Activated CD4-positive, alpha-beta T cell treated with anti-CD3 and anti-CD28 coated beads, Interleukin-2, amount 10 ng/mL, durations not matched to agents 7 days and 5 days (primary cell): ENCODE measurements around the gene PCYT2. TPM values are rescaled to one million over a fixed set of nuclear protein-coding genes. Genes with fewer than 3 reads are reported as not detected.

ENCODE experiments used
- CTCF ChIA-PET: fragments of 350-600 bp; sonication (Branson Sonifier 250); formaldehyde crosslinking; loops from one replicate; lab custom pipeline; 2021; ENCODE audit warnings: antibody characterized with exemption; lab: Charles Lee
- POLR2A ChIA-PET: fragments of 350-600 bp; sonication (Branson Sonifier 250); formaldehyde crosslinking; loops from one replicate; lab custom pipeline; 2021; ENCODE audit warnings: antibody characterized with exemption; lab: Charles Lee
- DNase-seq: peaks from one replicate; pipeline ENCODE4 v3.0.0-alpha.2; 2020
- H3K27ac Mint-ChIP-seq: one replicate; pipeline ENCODE4 v1.8.0; 2021; ENCODE audit warnings: mild to moderate bottlenecking, moderate library complexity, mixed read lengths
- H3K27me3 Mint-ChIP-seq: one replicate; pipeline ENCODE4 v1.8.0; 2021; ENCODE audit warnings: mixed read lengths
- H3K36me3 Mint-ChIP-seq: one replicate; pipeline ENCODE4 v1.8.0; 2021; ENCODE audit warnings: low read depth, mixed read lengths
- H3K4me1 Mint-ChIP-seq: one replicate; pipeline ENCODE4 v1.8.0; 2021; ENCODE audit warnings: mixed read lengths
- H3K4me3 Mint-ChIP-seq: one replicate; pipeline ENCODE4 v1.8.0; 2021; ENCODE audit warnings: mild to moderate bottlenecking, moderate library complexity, mixed read lengths
- H3K9me3 Mint-ChIP-seq: one replicate; pipeline ENCODE4 v1.8.0; 2021; ENCODE audit warnings: mixed read lengths
- total RNA-seq, 2 experiments: library from RNA; stranded (reverse); gene quantifications; one replicate each; pipeline ENCODE4 v1.2.3, GENCODE V29; 2021

The PCYT2 gene
- total RNA-seq = 10 to 100 TPM; 37.6 to 39.0 TPM

DNA sequence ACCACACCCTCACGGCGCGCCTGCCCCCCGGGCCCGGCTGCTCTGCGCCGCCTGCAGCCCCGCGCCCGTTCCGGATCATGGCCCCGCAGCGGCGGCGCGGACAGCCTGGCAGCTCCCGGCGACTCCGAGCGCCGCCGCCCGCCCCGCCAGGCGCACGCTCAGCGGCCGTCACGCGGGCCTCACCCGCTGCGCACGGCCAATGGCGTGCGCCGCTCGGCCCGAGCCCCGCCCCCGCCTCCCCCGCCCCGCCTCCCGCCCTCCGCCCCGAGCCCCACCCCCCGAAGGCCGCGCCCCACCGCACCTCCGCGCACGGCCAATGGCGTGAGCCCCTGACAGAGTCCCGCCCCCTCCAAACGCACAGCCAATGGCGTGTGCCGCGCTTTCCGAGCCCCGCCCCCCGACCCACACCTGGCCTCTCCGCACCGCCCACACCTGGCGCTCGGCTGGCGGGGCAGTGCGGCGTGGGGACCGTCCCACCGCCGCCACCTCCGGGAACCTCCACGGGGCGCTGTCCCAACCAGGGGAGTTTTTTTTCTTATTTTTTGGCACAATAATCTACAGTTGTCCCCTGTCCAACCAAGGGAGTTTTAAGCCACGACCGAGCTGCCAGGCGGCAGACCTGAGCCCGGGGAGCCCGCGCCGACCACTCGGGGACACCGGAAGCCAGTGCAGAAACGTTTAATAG lies at the start of gene PCYT2:
Gene PCYT2, minus strand, starts transcription at position 123 of the 685 bp plus-strand sequence. Its CDS starts 44 bp downstream, at position 79.
- peak; percentile 93 for DNase-seq
- H3K27ac Mint-ChIP-seq = peak within 1 kb of the TSS; percentile 81
- peaks cover 21% of the 10 kb centered on the region for H3K36me3 Mint-ChIP-seq
- H3K27me3 Mint-ChIP-seq = no peaks in the 10 kb centered on the region
- H3K4me3 Mint-ChIP-seq = peak within 1 kb of the TSS; percentile 88
- POLR2A ChIA-PET = no interaction called here
- H3K4me1 Mint-ChIP-seq = peaks cover 23% of the 10 kb centered on the region
- CTCF ChIA-PET = interaction anchor here (1.3 to 3.7 kb wide), 2 partner anchors 15 to 71 kb away, joined by 5 to 15 read pairs; partner anchors contain the start of gene MAFG
- H3K9me3 Mint-ChIP-seq = no peaks in the 10 kb centered on the region

DNA sequence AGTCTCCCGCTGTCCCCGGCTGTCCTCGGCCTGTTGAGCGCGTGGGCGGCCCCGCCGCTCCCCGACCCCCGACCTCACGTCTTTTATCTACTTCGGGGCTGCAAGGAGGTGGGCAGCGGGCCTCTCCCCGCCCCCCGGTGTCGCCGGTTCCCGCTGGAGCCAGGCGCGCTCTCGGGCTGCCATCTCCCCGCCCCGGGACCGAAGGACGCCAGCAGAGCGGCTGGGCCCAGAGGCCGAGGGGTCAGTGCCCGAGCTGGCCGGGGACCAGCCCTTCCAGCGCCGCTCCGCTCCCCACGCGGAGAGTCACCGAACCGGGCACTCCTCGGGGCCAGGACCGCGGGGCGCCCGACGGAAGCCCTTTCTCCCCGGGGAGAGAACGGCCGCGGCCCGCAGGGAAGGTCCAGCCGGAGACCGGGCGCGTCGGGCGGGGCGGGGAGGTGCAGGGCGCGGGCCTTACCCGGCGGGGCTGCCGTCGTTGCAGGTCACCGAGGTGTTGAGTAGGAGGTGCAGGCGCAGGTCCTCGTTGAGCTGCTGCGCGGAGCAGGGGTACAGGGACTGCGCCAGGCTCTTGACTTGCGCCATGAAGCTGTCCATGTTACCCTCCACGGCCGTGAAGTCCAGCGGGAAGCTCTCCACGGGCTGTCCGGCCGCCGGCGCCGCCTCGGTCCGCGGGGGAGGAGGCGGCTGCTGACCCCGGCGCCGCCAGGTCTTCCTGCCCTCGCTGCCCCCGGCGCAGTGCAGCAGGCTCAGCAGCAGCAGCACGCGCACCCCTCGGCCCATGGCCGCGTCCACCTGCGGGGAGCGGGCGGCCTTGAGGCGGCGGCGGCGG lies 49.1 kb upstream of the PCYT2 start:
- CTCF ChIA-PET = interaction anchor here (0.6 to 2.5 kb wide), 43 partner anchors 8 to 667 kb away, joined by 3 to 66 read pairs (median 5); partner anchors contain the start of genes CENPX, DCXR, GPS1 and LRRC45
- no peak overlapping the region for H3K4me3 Mint-ChIP-seq
- POLR2A ChIA-PET = no interaction called here
- DNase-seq = no peak
- peaks cover 43% of the 10 kb centered on the region for H3K27me3 Mint-ChIP-seq
- peaks cover 4% of the 10 kb centered on the region for H3K4me1 Mint-ChIP-seq
- H3K36me3 Mint-ChIP-seq = no peaks in the 10 kb centered on the region
- H3K27ac Mint-ChIP-seq = no peak overlapping the region
- no peaks in the 10 kb centered on the region for H3K9me3 Mint-ChIP-seq

DNA sequence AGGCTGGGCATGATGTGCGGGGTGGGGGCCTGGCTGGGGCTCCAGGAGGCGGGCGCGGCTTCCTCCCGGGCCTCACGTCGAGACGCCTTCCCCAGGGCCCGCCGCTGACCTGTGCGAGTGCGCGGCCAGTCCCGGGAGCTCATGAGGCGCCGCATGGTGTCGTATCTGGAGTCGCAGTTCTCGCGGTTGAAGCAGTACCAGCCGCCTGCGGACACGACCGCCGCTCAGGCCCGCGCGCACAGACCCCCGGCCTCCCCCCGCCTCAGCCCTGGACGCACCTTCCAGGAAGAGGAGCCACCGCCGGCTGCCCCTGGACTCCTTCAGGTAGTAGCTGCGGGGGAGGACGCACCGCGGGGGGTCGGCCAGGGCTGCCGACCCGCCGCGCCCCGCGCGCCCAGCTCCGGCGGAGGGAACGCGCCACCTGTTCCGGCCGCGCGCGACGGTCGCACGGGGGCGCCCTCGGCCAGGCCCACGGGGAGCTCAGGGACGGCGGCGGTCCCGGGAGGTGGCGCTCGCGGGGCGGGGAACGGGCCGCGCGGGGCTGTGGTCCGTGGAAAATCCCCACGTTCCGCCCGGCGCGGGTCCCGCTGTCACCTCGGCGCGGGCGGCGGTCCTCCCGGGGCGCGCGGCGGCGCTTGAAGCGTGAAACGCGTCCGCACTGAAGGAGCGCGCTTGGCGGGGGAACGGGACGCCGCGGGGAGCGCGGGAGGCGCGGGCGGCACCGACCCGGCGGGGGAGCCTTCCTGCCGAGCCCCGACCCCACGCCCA lies 48.3 kb upstream of the PCYT2 start:
- ChIA-PET CTCF (interaction anchor here (0.5 to 2.5 kb wide), 54 partner anchors 9 to 666 kb away, joined by 3 to 66 read pairs (median 4); partner anchors contain the start of genes CENPX, DCXR, GPS1 and LRRC45), POLR2A (interaction anchor here (0.6 kb wide), 1 partner anchor 63 kb away, joined by 3 read pairs; the partner anchor contains the start of genes CENPX and LRRC45)
- Mint-ChIP-seq H3K9me3 (no peaks in the 10 kb centered on the region), H3K4me1 (peaks cover 4% of the 10 kb centered on the region), H3K27ac (no peak overlapping the region), H3K27me3 (peaks cover 36% of the 10 kb centered on the region), H3K4me3 (no peak overlapping the region), H3K36me3 (no peaks in the 10 kb centered on the region)
- peak; percentile 78 for DNase-seq

DNA sequence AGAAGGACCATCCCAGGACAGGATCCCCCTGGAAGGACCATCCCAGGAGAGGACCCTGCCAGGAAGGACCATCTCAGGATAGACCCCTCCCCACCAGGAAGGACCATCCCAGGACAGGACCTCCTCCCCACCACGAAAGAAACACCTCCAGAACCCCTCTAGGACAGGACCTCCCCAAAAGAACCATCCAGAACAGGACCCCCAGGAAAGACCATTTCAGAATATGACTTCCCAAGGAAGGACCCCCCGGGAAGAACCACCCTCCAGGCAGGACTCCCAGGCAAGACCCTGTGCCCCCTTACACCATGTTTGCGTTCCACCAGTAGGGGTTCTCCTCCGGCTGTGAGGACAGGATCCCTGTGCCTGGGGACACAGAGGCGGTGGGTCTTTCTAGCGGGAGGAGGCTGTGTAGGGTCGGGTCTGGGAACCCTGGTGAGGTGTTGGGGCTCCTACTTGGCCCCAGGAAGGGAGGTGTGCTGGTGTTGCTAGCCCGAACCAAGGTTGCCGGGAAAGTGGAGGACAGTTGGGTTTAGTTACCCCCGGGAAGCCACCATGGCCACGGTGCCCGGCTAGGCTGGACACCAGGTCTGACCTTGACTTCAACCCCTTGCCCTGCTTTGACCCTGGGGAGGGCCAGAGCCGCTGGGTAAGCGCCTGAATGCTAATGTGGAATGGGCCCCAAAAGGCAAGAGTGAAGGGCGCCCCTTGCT lies 47.6 kb upstream of the PCYT2 start:
- ChIA-PET POLR2A (interaction anchor here (0.6 kb wide), 1 partner anchor 64 kb away, joined by 3 read pairs; the partner anchor contains the start of genes CENPX and LRRC45), CTCF (interaction anchor here (0.5 to 2.5 kb wide), 48 partner anchors 9 to 666 kb away, joined by 3 to 66 read pairs (median 4); partner anchors contain the start of genes CENPX, DCXR, GPS1 and LRRC45)
- peaks cover 29% of the 10 kb centered on the region for H3K27me3 Mint-ChIP-seq
- H3K4me1 Mint-ChIP-seq = peaks cover 4% of the 10 kb centered on the region
- no peak overlapping the region for H3K27ac Mint-ChIP-seq
- peak overlapping the region; percentile 41 for H3K4me3 Mint-ChIP-seq
- no peak for DNase-seq
- H3K9me3 Mint-ChIP-seq = no peaks in the 10 kb centered on the region
- H3K36me3 Mint-ChIP-seq = no peaks in the 10 kb centered on the region

DNA sequence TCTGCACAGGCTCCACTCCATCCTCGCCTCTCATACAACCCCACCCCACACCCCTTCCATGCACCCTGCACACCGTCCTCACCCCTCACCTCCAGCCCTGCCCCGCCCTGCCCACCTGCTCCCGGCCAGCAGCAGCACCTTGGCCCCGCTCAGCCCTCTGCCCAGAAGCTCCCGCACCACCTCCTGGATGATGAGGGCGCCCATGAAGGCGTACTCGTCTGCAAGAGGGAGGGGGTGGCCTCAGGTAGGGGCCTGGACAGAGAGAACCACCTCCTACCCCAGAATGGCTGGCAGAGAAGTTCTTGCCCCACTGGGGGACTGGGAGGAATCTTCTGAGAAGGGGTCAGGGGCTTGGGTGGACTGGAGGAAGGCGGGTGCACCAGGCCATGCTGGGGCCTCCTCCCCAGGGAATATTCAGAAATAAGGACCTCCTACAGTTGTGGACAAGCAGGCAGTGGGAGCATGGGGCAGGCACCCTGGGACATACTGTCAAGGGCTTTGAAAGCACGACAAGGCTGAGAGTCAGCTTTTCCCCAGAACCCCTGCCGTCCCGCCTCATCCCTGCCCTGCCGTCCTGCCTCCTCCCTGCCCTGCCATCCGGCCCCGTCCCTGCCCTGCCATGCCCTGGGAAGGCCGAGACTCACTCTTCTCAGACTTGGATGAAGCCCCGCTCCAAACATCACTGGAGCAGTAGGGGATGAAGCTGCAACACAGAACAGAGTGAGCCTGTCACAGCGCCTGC lies 46.7 kb upstream of the PCYT2 start:
- no peaks in the 10 kb centered on the region for H3K9me3 Mint-ChIP-seq
- H3K27ac Mint-ChIP-seq = no peak overlapping the region
- DNase-seq = no peak
- peaks cover 20% of the 10 kb centered on the region for H3K27me3 Mint-ChIP-seq
- POLR2A ChIA-PET = no interaction called here
- peak overlapping the region; percentile 27 for H3K4me3 Mint-ChIP-seq
- peaks cover 4% of the 10 kb centered on the region for H3K4me1 Mint-ChIP-seq
- H3K36me3 Mint-ChIP-seq = no peaks in the 10 kb centered on the region
- CTCF ChIA-PET = no interaction called here

DNA sequence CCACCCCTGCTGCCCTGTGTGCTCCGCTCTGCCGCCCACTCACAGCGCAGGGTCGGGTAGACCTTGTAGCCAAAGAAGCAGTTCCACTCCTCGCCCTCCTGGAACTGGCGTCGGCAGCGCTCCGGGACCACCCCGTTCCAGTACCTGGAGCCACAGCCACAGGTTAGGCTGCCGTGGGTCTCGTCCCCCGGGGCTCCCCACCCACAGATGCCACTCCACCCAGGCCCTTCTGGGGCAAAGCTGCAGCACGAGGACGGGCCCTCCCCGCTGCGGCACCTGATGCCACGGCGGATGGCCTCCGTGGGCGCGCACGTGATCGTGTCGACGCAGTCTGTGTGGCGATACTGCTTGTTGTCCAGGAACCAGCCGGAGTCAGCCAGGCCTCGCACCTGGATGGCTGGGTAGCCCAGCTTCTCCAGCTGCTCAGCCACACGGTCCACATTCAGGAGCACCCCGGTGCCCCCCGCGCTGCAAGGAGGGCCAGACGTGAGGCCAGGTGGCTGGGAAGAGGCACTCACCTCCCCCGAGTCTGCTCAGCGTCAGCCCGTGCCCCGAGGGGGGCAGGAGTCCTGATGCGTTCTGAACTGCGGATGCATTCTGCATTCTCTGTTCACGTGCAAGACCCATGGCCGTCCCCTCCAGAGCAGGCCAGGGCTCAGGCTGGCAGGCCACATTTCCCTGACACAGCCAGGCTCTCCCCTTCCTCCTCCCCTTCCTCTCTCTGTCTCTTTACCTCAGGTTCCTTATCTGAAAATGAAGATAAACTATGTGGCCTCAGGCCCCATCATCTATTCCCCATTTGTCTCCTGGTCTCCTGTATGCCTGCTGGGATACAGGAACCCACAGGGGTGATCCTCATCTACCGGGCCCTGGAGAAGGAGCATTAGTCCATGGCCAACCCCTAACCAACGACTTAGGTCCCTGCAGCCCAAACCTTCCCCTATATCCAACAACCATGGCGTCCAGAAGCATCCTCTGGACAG lies 45.7 kb upstream of the PCYT2 start:
- H3K36me3 Mint-ChIP-seq = no peaks in the 10 kb centered on the region
- H3K9me3 Mint-ChIP-seq = no peaks in the 10 kb centered on the region
- H3K4me3 Mint-ChIP-seq = no peak overlapping the region
- ChIA-PET POLR2A (no interaction called here), CTCF (no interaction called here)
- H3K4me1 Mint-ChIP-seq = peaks cover 6% of the 10 kb centered on the region
- DNase-seq = no peak
- H3K27me3 Mint-ChIP-seq = peaks cover 14% of the 10 kb centered on the region
- no peak overlapping the region for H3K27ac Mint-ChIP-seq

DNA sequence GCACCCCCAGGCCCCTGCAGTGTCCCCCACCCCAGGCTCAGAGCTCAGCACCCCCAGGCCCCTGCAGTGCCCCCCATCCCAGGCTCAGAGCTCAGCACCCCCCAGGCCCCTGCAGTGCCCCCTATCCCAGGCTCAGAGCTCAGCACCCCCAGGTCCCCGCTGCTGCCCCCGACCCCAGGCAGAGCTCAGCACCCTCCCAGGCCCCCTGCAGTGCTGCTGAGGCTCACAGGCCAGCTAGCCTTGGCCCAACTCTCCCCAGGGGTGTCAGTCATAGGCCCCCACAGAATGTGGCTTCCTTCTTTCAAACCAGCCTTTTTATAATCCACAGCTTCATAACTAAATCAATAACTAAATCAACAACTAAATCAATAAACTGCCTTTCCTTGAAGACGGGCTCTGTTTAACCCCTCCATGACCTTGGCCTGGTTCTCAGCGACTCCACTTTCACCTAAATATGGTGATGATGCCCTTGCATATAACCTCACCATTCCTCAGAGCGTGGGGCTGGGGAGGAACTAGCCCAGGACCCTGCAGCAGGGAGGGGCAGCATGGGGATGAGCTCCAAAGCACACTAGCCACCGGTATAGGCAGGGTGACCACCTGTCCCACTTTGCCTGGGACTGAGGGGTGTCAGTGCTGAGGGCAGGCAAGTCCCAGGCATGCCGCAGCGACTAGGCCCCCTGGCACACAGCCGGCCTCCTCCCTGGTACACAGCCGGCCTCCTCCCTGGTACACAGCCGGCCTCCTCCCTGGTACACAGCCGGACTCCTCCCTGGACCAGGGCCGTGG lies 44.8 kb upstream of the PCYT2 start:
- H3K36me3 Mint-ChIP-seq = no peaks in the 10 kb centered on the region
- H3K9me3 Mint-ChIP-seq = no peaks in the 10 kb centered on the region
- POLR2A ChIA-PET = no interaction called here
- DNase-seq = no peak
- CTCF ChIA-PET = interaction anchor here (0.7 to 1.5 kb wide), 2 partner anchors 64 to 66 kb away, joined by 3 to 6 read pairs; partner anchors contain the start of genes CENPX and LRRC45
- H3K4me3 Mint-ChIP-seq = no peak overlapping the region
- H3K27me3 Mint-ChIP-seq = peaks cover 14% of the 10 kb centered on the region
- peaks cover 8% of the 10 kb centered on the region for H3K4me1 Mint-ChIP-seq
- H3K27ac Mint-ChIP-seq = no peak overlapping the region

DNA sequence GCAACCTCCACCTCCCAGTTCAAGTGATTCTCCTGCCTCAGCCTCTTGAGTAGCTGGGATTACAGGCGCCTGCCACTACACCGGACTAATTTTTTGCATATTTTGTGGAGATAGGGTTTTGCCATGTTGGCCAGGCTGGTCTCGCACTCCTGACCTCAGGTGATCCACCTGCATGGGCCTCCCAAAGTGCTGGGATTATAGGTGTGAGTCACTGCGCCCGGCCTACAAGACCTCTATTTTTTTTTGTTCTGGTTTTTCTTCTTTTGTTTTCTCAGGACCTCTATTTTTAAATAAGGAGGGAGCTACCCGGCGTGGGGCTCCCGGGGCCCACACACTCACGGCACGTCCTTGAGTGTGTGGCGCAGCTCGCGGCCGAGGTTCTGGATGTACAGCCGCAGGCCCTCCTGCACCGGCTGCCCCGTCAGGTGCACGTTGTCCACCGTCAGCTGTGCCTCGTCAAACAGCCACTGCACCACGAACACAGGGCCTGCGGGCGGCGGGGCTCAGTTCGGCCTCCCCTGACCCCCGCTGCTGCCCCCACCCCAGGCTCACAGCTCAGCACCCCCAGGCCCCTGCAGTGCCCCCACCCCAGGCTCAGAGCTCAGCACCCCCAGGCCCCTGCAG lies 44.0 kb upstream of the PCYT2 start:
- H3K27me3 Mint-ChIP-seq = peaks cover 14% of the 10 kb centered on the region
- POLR2A ChIA-PET = no interaction called here
- no peaks in the 10 kb centered on the region for H3K36me3 Mint-ChIP-seq

DNA sequence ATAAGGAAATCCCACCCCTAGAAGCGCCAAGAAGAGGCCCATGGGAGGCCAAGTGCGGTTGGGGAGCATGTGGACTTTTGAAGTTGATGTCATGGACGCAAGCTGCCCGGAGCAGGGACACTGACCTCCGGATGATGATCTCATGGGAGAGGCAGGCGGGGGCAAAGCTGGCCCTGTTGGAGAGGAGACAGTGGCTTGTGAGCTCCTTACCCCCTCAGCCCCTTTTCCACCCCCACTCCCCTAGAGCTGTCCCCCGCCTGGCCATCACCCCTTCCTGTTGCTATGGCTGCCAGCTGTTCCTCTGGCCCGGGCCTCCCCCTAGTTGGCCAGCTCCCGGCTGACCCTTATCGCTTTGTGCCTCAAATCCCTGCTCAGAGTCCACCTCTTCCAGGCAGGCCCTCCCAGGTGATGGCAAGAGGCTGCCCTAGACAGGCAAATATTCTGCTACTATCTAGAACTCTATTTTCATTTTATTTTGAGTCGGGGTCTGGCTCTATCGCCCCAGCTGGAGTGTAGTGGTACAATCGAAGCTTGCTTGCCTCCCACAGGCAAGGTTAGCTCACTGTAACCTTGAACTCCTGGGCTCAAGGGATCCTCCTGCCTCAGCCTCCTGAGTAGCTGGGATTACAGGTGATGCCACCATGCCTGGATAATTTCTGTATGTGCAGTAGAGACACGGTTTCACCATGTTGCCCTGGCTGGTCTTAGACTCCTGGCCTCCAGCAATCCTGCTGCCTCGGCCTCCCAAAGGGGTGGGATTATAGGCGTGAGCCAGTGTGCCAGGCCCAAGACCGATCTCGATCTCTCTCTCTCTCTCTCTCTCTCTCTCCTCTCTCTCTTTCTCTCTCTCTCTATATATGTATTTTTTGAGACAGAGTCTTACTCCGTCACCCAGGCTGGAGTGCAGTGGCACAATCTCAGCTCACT lies 43.2 kb upstream of the PCYT2 start:
- no peaks in the 10 kb centered on the region for H3K9me3 Mint-ChIP-seq
- no peak overlapping the region for H3K27ac Mint-ChIP-seq
- CTCF ChIA-PET = interaction anchor here (0.6 to 1.5 kb wide), 5 partner anchors 8 to 392 kb away, joined by 3 to 6 read pairs (median 3); partner anchors contain the start of genes CENPX, DCXR and LRRC45
- no peak for DNase-seq
- peaks cover 8% of the 10 kb centered on the region for H3K4me1 Mint-ChIP-seq
- POLR2A ChIA-PET = no interaction called here
- peaks cover 14% of the 10 kb centered on the region for H3K27me3 Mint-ChIP-seq
- no peak overlapping the region for H3K4me3 Mint-ChIP-seq
- H3K36me3 Mint-ChIP-seq = no peaks in the 10 kb centered on the region

More for the DNA sequence above, 44.0 kb upstream of the PCYT2 start:
- Mint-ChIP-seq H3K4me3 (no peak overlapping the region), H3K9me3 (no peaks in the 10 kb centered on the region), H3K4me1 (peaks cover 8% of the 10 kb centered on the region), H3K27ac (no peak overlapping the region)
- no peak for DNase-seq
- CTCF ChIA-PET = interaction anchor here (0.6 to 1.5 kb wide), 6 partner anchors 8 to 392 kb away, joined by 3 to 6 read pairs (median 3); partner anchors contain the start of genes CENPX, DCXR and LRRC45
